Ovary (tissue), 3 donors: ENCODE results near the gene STEAP3.

Source experiments
- CTCF ChIP-seq, 3 donors: fragments of 450-650 bp in 2 of 3; fragments of 200-600 bp in 1 of 3; IDR thresholded peaks; one replicate each; pipeline versions ENCODE4 v1.5.1 to v1.8.0; 2016 to 2022; ENCODE audit warnings: antibody characterized with exemption in 3 of 3, mild to moderate bottlenecking in 1 of 3
- EP300 ChIP-seq: sonication (generic); formaldehyde crosslinking; IDR thresholded peaks from one replicate; pipeline ENCODE4 v1.6.1; 2017; ENCODE audit warnings: antibody characterized with exemption
- donor health status: DM: no; HTN: no; CAD: no.

- TF ChIP-seq CTCF (IDR thresholded peaks at IDR 0.05), result no peak
- TF ChIP-seq EP300, result no peak
Observed at GRCh38 chr2:119195001-119195400, 28.6 kb upstream of the STEAP3 start.
